DOHH2 (cell line): ENCODE data around the gene NBPF1.
"Not testable (repeated sequence)": the region's sequence is repeated elsewhere in the genome, so short reads cannot be mapped to it uniquely, and the experiment has no call there.

Experiments
- CTCF ChIP-seq: fragments of 200-600 bp; sonication (generic); IDR thresholded peaks from one replicate; pipeline ENCODE4 v1.5.1; 2014; ENCODE audit warnings: antibody characterized with exemption, mild to moderate bottlenecking, low read depth, low read length; ENCODE audit not compliant: poor library complexity, severe bottlenecking
- EZH2phosphoT487 ChIP-seq: fragments of 200-600 bp; sonication (generic); IDR thresholded peaks from 2 replicates; pipeline ENCODE4 v1.6.1; 2017; ENCODE audit warnings: borderline replicate concordance, mild to moderate bottlenecking, antibody characterized with exemption, low read length, moderate library complexity, mixed read lengths

- not testable (repeated sequence) for TF ChIP-seq CTCF, EZH2phosphoT487
Measured at GRCh38 chr1:16611981-16612331, 1.4 kb downstream of the NBPF1 start.
